HEK293 (cell line): ENCODE measurements around the gene SLC12A2.
A peak's percentile ranks its signal among the peaks of the same experiment; 100 is the strongest.

ENCODE experiments used
- AEBP2 ChIP-seq: fragments of 450-650 bp; formaldehyde crosslinking; IDR thresholded peaks from 2 replicates; pipeline ENCODE4 v1.5.1; 2016; ENCODE audit warnings: missing biosample characterization, missing genetic modification characterization, borderline replicate concordance
- BCL6B ChIP-seq: fragments of 450-650 bp; formaldehyde crosslinking; IDR thresholded peaks from 2 replicates; pipeline ENCODE4 v1.5.1; 2017; ENCODE audit warnings: missing biosample characterization, missing genetic modification characterization
- ELK4 ChIP-seq: IDR thresholded peaks from 2 replicates; pipeline ENCODE4 v1.6.1; 2011; ENCODE audit warnings: mild to moderate bottlenecking, low read depth, low read length, borderline replicate concordance
- FEZF1 ChIP-seq: fragments of 450-650 bp; formaldehyde crosslinking; IDR thresholded peaks from 2 replicates; pipeline ENCODE4 v1.5.1; 2016; ENCODE audit warnings: missing biosample characterization, missing genetic modification characterization
- GLIS1 ChIP-seq: fragments of 450-650 bp; formaldehyde crosslinking; IDR thresholded peaks from 2 replicates; pipeline ENCODE4 v1.5.1; 2016; ENCODE audit warnings: missing biosample characterization, missing genetic modification characterization
- HOXD13 ChIP-seq: sonication (generic); formaldehyde crosslinking; IDR thresholded peaks from 2 replicates; pipeline ENCODE4 v1.8.0; 2022; ENCODE audit warnings: missing genetic modification reagents, borderline replicate concordance
- KLF1 ChIP-seq: fragments of 450-650 bp; formaldehyde crosslinking; IDR thresholded peaks from 2 replicates; pipeline ENCODE4 v1.5.1; 2016; ENCODE audit warnings: missing biosample characterization, missing genetic modification characterization
- KLF16 ChIP-seq: fragments of 450-650 bp; formaldehyde crosslinking; IDR thresholded peaks from 2 replicates; pipeline ENCODE4 v1.5.1; 2017; ENCODE audit warnings: missing biosample characterization, missing genetic modification characterization
- MEIS1 ChIP-seq: sonication (generic); formaldehyde crosslinking; IDR thresholded peaks from 2 replicates; pipeline ENCODE4 v1.8.1; 2022; ENCODE audit warnings: missing genetic modification reagents, mild to moderate bottlenecking, borderline replicate concordance
- MYNN ChIP-seq: fragments of 450-650 bp; formaldehyde crosslinking; IDR thresholded peaks from 2 replicates; pipeline ENCODE4 v1.5.1; 2016; ENCODE audit warnings: missing biosample characterization, missing genetic modification characterization, borderline replicate concordance
- SP3 ChIP-seq: fragments of 450-650 bp; formaldehyde crosslinking; IDR thresholded peaks from 2 replicates; pipeline ENCODE4 v1.5.1; 2016; ENCODE audit warnings: missing biosample characterization, missing genetic modification characterization
- ZBTB44 ChIP-seq: fragments of 450-650 bp; IDR thresholded peaks from 2 replicates; pipeline ENCODE4 v1.5.1; 2018; ENCODE audit warnings: missing biosample characterization, mild to moderate bottlenecking, missing genetic modification characterization
- ZBTB48 ChIP-seq: fragments of 450-650 bp; formaldehyde crosslinking; IDR thresholded peaks from 2 replicates; pipeline ENCODE4 v1.5.1; 2016; ENCODE audit warnings: missing biosample characterization, missing genetic modification characterization
- ZBTB49 ChIP-seq: fragments of 450-650 bp; formaldehyde crosslinking; IDR thresholded peaks from 2 replicates; pipeline ENCODE4 v1.5.1; 2016; ENCODE audit warnings: missing biosample characterization, missing genetic modification characterization, low read depth
- ZFP3 ChIP-seq: fragments of 450-650 bp; formaldehyde crosslinking; IDR thresholded peaks from 2 replicates; pipeline ENCODE4 v1.5.1; 2016; ENCODE audit warnings: low read depth, missing biosample characterization, missing genetic modification characterization
- ZNF133 ChIP-seq: fragments of 450-650 bp; formaldehyde crosslinking; IDR thresholded peaks from 2 replicates; pipeline ENCODE4 v1.5.1; 2016; ENCODE audit warnings: missing biosample characterization, missing genetic modification characterization
- ZNF138 ChIP-seq: fragments of 450-650 bp; formaldehyde crosslinking; IDR thresholded peaks from 2 replicates; pipeline ENCODE4 v1.5.1; 2016; ENCODE audit warnings: missing biosample characterization, missing genetic modification characterization, borderline replicate concordance
- ZNF18 ChIP-seq: fragments of 450-650 bp; formaldehyde crosslinking; IDR thresholded peaks from 2 replicates; pipeline ENCODE4 v1.5.1; 2016; ENCODE audit warnings: missing biosample characterization, missing genetic modification characterization
- ZNF2 ChIP-seq: fragments of 450-650 bp; formaldehyde crosslinking; IDR thresholded peaks from 2 replicates; pipeline ENCODE4 v1.5.1; 2016; ENCODE audit warnings: missing biosample characterization, missing genetic modification characterization
- ZNF211 ChIP-seq: fragments of 450-650 bp; formaldehyde crosslinking; IDR thresholded peaks from 2 replicates; pipeline ENCODE4 v1.5.1; 2016; ENCODE audit warnings: low read depth, missing biosample characterization, missing genetic modification characterization
- ZNF324 ChIP-seq: fragments of 450-650 bp; formaldehyde crosslinking; IDR thresholded peaks from 2 replicates; pipeline ENCODE4 v1.5.1; 2016; ENCODE audit warnings: missing biosample characterization, missing genetic modification characterization
- ZNF433 ChIP-seq: fragments of 450-650 bp; formaldehyde crosslinking; IDR thresholded peaks from 2 replicates; pipeline ENCODE4 v1.5.1; 2016; ENCODE audit warnings: missing biosample characterization, missing genetic modification characterization, low read depth
- ZNF521 ChIP-seq: fragments of 450-650 bp; formaldehyde crosslinking; IDR thresholded peaks from 2 replicates; pipeline ENCODE4 v1.5.1; 2017; ENCODE audit warnings: missing biosample characterization, mild to moderate bottlenecking, missing genetic modification characterization
- ZNF560 ChIP-seq: fragments of 450-650 bp; formaldehyde crosslinking; IDR thresholded peaks from 2 replicates; pipeline ENCODE4 v1.5.1; 2017; ENCODE audit warnings: missing biosample characterization, missing genetic modification characterization, borderline replicate concordance
- ZNF707 ChIP-seq: fragments of 450-650 bp; formaldehyde crosslinking; IDR thresholded peaks from 2 replicates; pipeline ENCODE4 v1.5.1; 2016; ENCODE audit warnings: missing biosample characterization, missing genetic modification characterization
- ZNF843 ChIP-seq: fragments of 450-650 bp; formaldehyde crosslinking; IDR thresholded peaks from 2 replicates; pipeline ENCODE4 v1.5.1; 2016; ENCODE audit warnings: missing biosample characterization, missing genetic modification characterization
- ZSCAN16 ChIP-seq: fragments of 450-650 bp; formaldehyde crosslinking; IDR thresholded peaks from 2 replicates; pipeline ENCODE4 v1.5.1; 2016; ENCODE audit warnings: missing biosample characterization, missing genetic modification characterization
- ZSCAN18 ChIP-seq: fragments of 450-650 bp; formaldehyde crosslinking; IDR thresholded peaks from 2 replicates; pipeline ENCODE4 v1.5.1; 2016; ENCODE audit warnings: missing biosample characterization, missing genetic modification characterization

The SLC12A2 gene

GRCh38 chr5:128225245-128226030 is 141.9 kb downstream of the SLC12A2 start (continued):
- TF ChIP-seq ZBTB44 (tag by site-specific recombination): peak; percentile 61
- TF ChIP-seq ZNF2 (tag by site-specific recombination): no peak
- no peak for TF ChIP-seq ZNF133 (tag by site-specific recombination)
- TF ChIP-seq ZFP3 (tag by site-specific recombination): no peak
- TF ChIP-seq ELK4: no peak
- no peak for TF ChIP-seq MYNN (tag by site-specific recombination)
- TF ChIP-seq ZNF560 (tag by site-specific recombination): no peak
- no peak for TF ChIP-seq ZSCAN16 (tag by site-specific recombination)
- peak; percentile 69; the same call in 1 of the 2 replicates for TF ChIP-seq ZNF843 (tag by site-specific recombination)
- TF ChIP-seq ZNF138 (tag by site-specific recombination): no peak
- no peak for TF ChIP-seq ZNF433 (tag by site-specific recombination)
- TF ChIP-seq HOXD13 (CRISPR knock-in tag): peak; percentile 98
- no peak for TF ChIP-seq GLIS1 (tag by site-specific recombination)
- TF ChIP-seq ZBTB49 (tag by site-specific recombination): no peak
- TF ChIP-seq ZNF18 (tag by site-specific recombination): peak; percentile 15; the same call in 1 of the 2 replicates
- no peak for TF ChIP-seq ZNF324 (tag by site-specific recombination)
- no peak for TF ChIP-seq ZNF521 (tag by site-specific recombination)
- TF ChIP-seq ZBTB48: no peak
- TF ChIP-seq MEIS1 (CRISPR knock-in tag): no peak
- peak; percentile 78 for TF ChIP-seq FEZF1
- 0 out of 2 replicates have a peak, but pooled peaks have one; percentile 25 for TF ChIP-seq KLF16
- TF ChIP-seq SP3: no peak
- TF ChIP-seq ZNF707 (tag by site-specific recombination): no peak
- TF ChIP-seq AEBP2: no peak
- no peak for TF ChIP-seq ZSCAN18 (tag by site-specific recombination)
- TF ChIP-seq ZNF211 (tag by site-specific recombination): no peak
- TF ChIP-seq BCL6B (tag by site-specific recombination): 0 out of 2 replicates have a peak, but pooled peaks have one; percentile 25
- TF ChIP-seq KLF1 (tag by site-specific recombination): no peak
